Loucy (cell line): ENCODE results near the gene C17orf50.
A peak's percentile ranks its signal among the peaks of the same experiment; 100 is the strongest.
"Not testable (repeated sequence)": the region's sequence is repeated elsewhere in the genome, so short reads cannot be mapped to it uniquely, and the experiment has no call there.

Experiments
- H2AFZ ChIP-seq: fragments of 200-600 bp; sonication (generic); 2 replicates; pipeline ENCODE4 v1.6.0; 2016; ENCODE audit warnings: antibody characterized with exemption, mild to moderate bottlenecking, low read length, moderate library complexity
- H3F3A ChIP-seq: fragments of 200-600 bp; 2 replicates; pipeline ENCODE4 v1.6.0; 2016; ENCODE audit warnings: antibody characterized with exemption, low read depth, mild to moderate bottlenecking
- H3K27me3 ChIP-seq: fragments of 200-600 bp; sonication (generic); 2 replicates; pipeline ENCODE4 v1.6.1; 2014; ENCODE audit warnings: low read length, mild to moderate bottlenecking; ENCODE audit not compliant: insufficient read depth, poor library complexity, severe bottlenecking
- H3K36me3 ChIP-seq: fragments of 200-600 bp; sonication (generic); 2 replicates; pipeline ENCODE4 v1.6.1; 2016; ENCODE audit warnings: low read length; ENCODE audit not compliant: insufficient read depth
- H3K4me1 ChIP-seq: fragments of 200-600 bp; sonication (generic); 2 replicates; pipeline ENCODE4 v1.5.1; 2014; ENCODE audit warnings: low read length, mild to moderate bottlenecking; ENCODE audit not compliant: insufficient read depth, poor library complexity, severe bottlenecking
- H3K4me2 ChIP-seq: fragments of 200-600 bp; sonication (generic); 2 replicates; pipeline ENCODE4 v1.6.0; 2014; ENCODE audit warnings: antibody characterized with exemption, low read length, low read depth, mild to moderate bottlenecking; ENCODE audit not compliant: poor library complexity, severe bottlenecking
- H3K4me3 ChIP-seq: fragments of 200-600 bp; sonication (generic); 2 replicates; pipeline ENCODE4 v1.5.1; 2014; ENCODE audit warnings: low read length, mild to moderate bottlenecking, mixed read lengths; ENCODE audit not compliant: poor library complexity, severe bottlenecking
- H3K79me2 ChIP-seq: fragments of 200-600 bp; sonication (generic); 2 replicates; pipeline ENCODE4 v1.6.1; 2014; ENCODE audit warnings: low read length; ENCODE audit not compliant: insufficient read depth
- H3K9ac ChIP-seq: fragments of 200-600 bp; sonication (generic); 2 replicates; pipeline ENCODE4 v1.6.0; 2014; ENCODE audit warnings: mild to moderate bottlenecking, low read depth, low read length, moderate library complexity; ENCODE audit not compliant: poor library complexity, severe bottlenecking
- H3K9me2 ChIP-seq: fragments of 200-600 bp; sonication (generic); replicated peaks from 2 replicates; pipeline ENCODE4 v1.6.1; 2016; ENCODE audit warnings: low read depth, low read length, mixed read lengths
- H3K9me3 ChIP-seq: fragments of 200-600 bp; sonication (generic); 2 replicates; pipeline ENCODE4 v1.6.1; 2014; ENCODE audit warnings: mild to moderate bottlenecking, antibody characterized with exemption, low read length, low read depth; ENCODE audit not compliant: insufficient read depth
- H4K20me1 ChIP-seq: fragments of 200-600 bp; sonication (generic); 2 replicates; pipeline ENCODE4 v1.6.0; 2014; ENCODE audit warnings: antibody characterized with exemption, low read length, mild to moderate bottlenecking; ENCODE audit not compliant: insufficient read depth, poor library complexity, severe bottlenecking
- CTCF ChIP-seq: fragments of 200-600 bp; sonication (generic); conservative IDR thresholded peaks from 2 replicates; pipeline ENCODE4 v1.5.1; 2014; ENCODE audit warnings: mild to moderate bottlenecking, antibody characterized with exemption, low read length
- EZH2phosphoT487 ChIP-seq: fragments of 200-600 bp; IDR thresholded peaks from 2 replicates; pipeline ENCODE4 v1.6.1; 2018; ENCODE audit warnings: antibody characterized with exemption, mild to moderate bottlenecking, moderate library complexity, borderline replicate concordance

Gene C17orf50

DNA sequence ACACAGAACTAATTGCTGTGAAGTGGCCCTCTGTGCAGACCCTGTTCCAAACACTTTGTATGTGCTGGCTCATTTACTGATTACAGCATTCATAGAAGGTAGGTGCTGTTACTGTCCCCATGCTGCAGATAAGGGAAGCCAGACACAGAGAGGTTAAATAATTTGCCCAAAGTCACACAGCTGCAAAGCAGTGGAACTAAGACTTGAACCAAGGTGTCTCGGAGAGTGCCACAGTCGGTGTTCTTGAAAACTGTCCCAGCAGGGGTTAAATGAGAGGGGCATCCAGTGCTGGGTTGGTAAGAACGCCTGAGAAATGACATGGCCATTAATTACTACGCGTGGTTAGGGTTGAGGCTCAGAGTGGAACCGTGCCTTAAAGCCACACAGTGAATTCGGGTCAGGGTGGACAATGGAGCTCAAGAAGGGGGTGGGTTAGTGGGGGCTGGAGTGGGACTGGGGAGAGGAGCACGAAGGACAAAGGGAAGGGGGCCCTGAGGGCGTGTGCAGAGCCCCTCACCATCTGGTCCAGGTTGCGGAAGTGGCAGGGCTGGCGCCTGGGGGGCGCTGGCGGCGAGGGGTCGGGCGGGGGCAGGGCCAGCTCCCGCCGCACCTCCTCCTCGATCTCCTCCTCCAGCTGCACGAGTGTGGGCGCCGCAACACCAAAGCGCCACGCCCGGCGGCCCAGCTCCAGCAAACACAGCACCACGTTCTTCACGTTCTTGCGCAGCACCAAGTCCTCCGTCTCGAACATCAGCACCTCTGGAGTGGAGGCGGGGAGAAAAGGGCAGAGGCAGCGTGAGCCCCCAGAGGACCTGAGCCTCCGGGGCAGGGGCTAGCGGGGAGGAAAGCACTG lies 10.9 kb upstream of the C17orf50 start:
- Histone ChIP-seq H3K4me2 (peak overlapping the region; percentile 70), H3K36me3 (no peaks in the 10 kb centered on the region), H3K79me2 (no peaks in the 10 kb centered on the region), H3K9me2 (no peaks in the 10 kb centered on the region), H2AFZ (peak overlapping the region; percentile 80), H4K20me1 (no peaks in the 10 kb centered on the region), H3K4me1 (peaks cover 3% of the 10 kb centered on the region), H3K4me3 (peak overlapping the region; percentile 59), H3F3A (no peaks in the 10 kb centered on the region), H3K9ac (no peak overlapping the region), H3K9me3 (no peaks in the 10 kb centered on the region), H3K27me3 (no peaks in the 10 kb centered on the region)
- 0 out of 2 replicates have a peak, but pooled peaks have one; percentile 6 for TF ChIP-seq CTCF
- no peak for TF ChIP-seq EZH2phosphoT487

DNA sequence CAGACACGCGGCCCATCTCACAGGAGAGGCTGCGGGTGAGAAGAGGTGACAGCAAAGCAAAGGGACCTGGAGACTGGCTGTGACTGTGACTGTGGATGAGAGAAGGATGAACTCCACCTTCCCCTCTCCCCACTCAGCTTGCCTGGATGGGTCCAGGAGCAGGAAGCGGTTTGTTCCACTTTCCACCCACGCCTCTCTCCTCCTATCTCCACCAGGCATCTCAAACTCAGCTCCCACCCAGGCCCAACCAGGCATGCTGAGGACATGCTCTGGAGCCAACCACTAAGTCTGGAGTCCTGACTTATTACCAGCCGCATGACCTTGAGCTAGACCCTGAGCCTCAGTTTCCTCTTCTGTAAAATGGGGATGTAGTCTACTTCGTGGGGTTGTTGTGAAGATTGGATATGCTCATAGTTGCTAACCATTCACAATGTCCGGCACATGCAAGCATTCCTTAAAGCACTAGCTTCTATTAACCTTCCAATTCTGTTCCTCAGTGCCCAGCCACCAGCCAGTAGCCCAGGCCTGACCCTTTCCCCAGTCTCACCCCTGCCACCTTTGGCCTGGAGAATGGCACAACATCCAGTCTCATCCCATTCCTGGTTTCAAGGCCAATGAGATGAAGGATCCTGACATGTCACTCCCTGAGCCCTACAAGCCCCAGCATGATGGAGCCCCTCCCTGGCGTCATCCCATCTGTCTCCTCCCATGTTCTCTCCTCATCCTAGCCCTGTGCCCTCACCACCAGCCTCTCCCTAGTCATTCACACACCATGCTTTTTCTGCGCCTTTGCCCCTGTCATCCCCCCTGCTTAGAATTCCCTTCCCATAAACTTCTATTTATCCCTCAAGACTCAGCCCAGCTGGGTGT lies 9.9 kb upstream of the C17orf50 start:
- Histone ChIP-seq H3K4me3 (no peak overlapping the region), H3K9me3 (no peaks in the 10 kb centered on the region), H2AFZ (no peak overlapping the region), H3K27me3 (no peaks in the 10 kb centered on the region), H3K9me2 (no peaks in the 10 kb centered on the region), H3K79me2 (no peaks in the 10 kb centered on the region), H3K4me1 (peaks cover 3% of the 10 kb centered on the region), H3F3A (no peaks in the 10 kb centered on the region), H3K4me2 (peak overlapping the region; percentile 70), H4K20me1 (no peaks in the 10 kb centered on the region), H3K9ac (no peak overlapping the region), H3K36me3 (no peaks in the 10 kb centered on the region)
- TF ChIP-seq CTCF, result no peak
- TF ChIP-seq EZH2phosphoT487, result no peak

DNA sequence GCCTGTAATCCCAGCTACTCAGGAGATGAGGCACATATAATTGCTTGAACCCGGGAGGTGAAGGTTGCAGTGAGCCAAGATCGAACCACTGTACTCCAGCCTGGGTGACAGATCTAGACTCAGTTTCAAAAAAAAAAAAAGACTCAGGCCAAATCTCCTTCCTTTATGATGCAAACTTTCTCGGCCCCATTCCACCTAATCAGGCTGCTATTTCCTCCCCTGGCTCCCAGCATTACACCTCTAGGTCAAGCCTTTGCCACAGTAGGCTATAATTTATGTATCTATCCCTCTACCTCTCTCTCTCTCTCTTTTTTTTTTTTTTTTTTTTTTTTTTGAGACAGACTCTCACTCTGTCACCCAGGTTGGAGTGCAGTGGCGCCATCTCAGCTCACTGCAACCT lies 9.1 kb upstream of the C17orf50 start:
- H3K9ac ChIP-seq, H3K79me2 ChIP-seq, H3K9me3 ChIP-seq, H3K4me3 ChIP-seq, H3K4me1 ChIP-seq, H2AFZ ChIP-seq, H3F3A ChIP-seq, H3K27me3 ChIP-seq, H3K9me2 ChIP-seq, H3K4me2 ChIP-seq, H3K36me3 ChIP-seq, H4K20me1 ChIP-seq: not testable (repeated sequence)
